ENCODE measurements around the gene ZNF516. TPM values are rescaled to one million over a fixed set of nuclear protein-coding genes. Genes with fewer than 3 reads are reported as not detected.

The ZNF516 gene
- total RNA-seq, 1 experiment from 2014 or later = 22.6 TPM

GRCh38 chr18:76491473-76491775 lies 3.6 kb downstream of the ZNF516 start:
- H3K27ac Mint-ChIP-seq = no peak overlapping the region
- Histone ChIP-seq H3K79me2 (ENCODE audit: insufficient read depth, low read length) (no peaks in the 10 kb centered on the region), H3K23ac (ENCODE audit: insufficient read length, low read depth, low read length) (no peak overlapping the region), H2BK20ac (ENCODE audit: low read depth, low read length, poor library complexity, severe bottlenecking) (no peak overlapping the region), H4K20me1 (ENCODE audit: control insufficient read depth, insufficient read depth, insufficient read length) (no peaks in the 10 kb centered on the region), H2AK5ac (ENCODE audit: insufficient read length, low read length) (no peak overlapping the region), H3K23me2 (ENCODE audit: insufficient read length, low read depth, low read length, poor library complexity, severe bottlenecking) (peaks cover 37% of the 10 kb centered on the region), H3K27ac (ENCODE audit: insufficient read length, low read depth, low read length) (no peak overlapping the region), H3K18ac (ENCODE audit: insufficient read length, low read depth, low read length) (no peak overlapping the region), H2BK5ac (ENCODE audit: insufficient read length, low read length) (no peak overlapping the region), H4K91ac (ENCODE audit: insufficient read length, low read depth, low read length) (no peak overlapping the region), H3T11ph (ENCODE audit: low read length) (no peak overlapping the region), H2BK120ac (ENCODE audit: low read depth, low read length, poor library complexity, severe bottlenecking) (no peak overlapping the region), H4K8ac (replicated peaks; ENCODE audit: insufficient read length, low read depth, low read length) (no peak overlapping the region), H3K4ac (ENCODE audit: low read depth, low read length) (no peak overlapping the region), H3K4me1 (ENCODE audit: insufficient read depth, low read length) (peaks cover 8% of the 10 kb centered on the region), H3K14ac (ENCODE audit: insufficient read depth, low read length) (peak overlapping the region; percentile 44; the same call in 1 of the 2 replicates), H3K9me3 (ENCODE audit: control insufficient read depth, low read depth, low read length) (no peaks in the 10 kb centered on the region), H3K27me3 (ENCODE audit: insufficient read depth, low read length) (no peaks in the 10 kb centered on the region; the same call in 1 of the 2 replicates), H2BK12ac (ENCODE audit: insufficient read length, low read depth, low read length) (no peak overlapping the region), H3K56ac (ENCODE audit: insufficient read length, low read depth, low read length) (no peak overlapping the region), H3K4me2 (ENCODE audit: insufficient read depth, insufficient read length, low read length) (peak overlapping the region; percentile 79), H4K5ac (ENCODE audit: insufficient read length, low read depth, low read length) (no peak overlapping the region), H2AFZ (ENCODE audit: low read length) (no peak overlapping the region), H3K79me1 (ENCODE audit: insufficient read depth, low read depth, low read length, poor library complexity, severe bottlenecking) (peaks cover 2% of the 10 kb centered on the region), H2BK15ac (ENCODE audit: low read depth, low read length) (no peak overlapping the region), H3K9ac (ENCODE audit: extremely low read depth, insufficient read length, low read length) (no peak overlapping the region)
- H3K27me3 Mint-ChIP-seq (ENCODE audit: low read depth) = peaks cover 48% of the 10 kb centered on the region
- peak; percentile 85 for DNase-seq
- no CpG with 5 or more reads among the region's 31 CpGs for WGBS (ENCODE audit: extremely low coverage, insufficient read length, low lambda C conversion rate)
- no peaks in the 10 kb centered on the region; a peak in 1 of 5 replicates for H3K9me3 Mint-ChIP-seq
- H3K4me3 Mint-ChIP-seq = peak overlapping the region; percentile 79 to 84
- peaks cover 48 to 51% of the 10 kb centered on the region in 2 experiments for H3K4me1 Mint-ChIP-seq
- H3K36me3 Mint-ChIP-seq (ENCODE audit: insufficient read depth in 1 of 3, low read depth in 3 of 3) = no peaks in the 10 kb centered on the region
- TF ChIP-seq CTCF (conservative IDR thresholded peaks at IDR 0.05) = no peak

All from H9 (cell line).